ENCODE data around the gene RBKS. TPM values are rescaled to one million over a fixed set of nuclear protein-coding genes. Genes with fewer than 3 reads are reported as not detected.

Gene RBKS
- total and polyA plus RNA-seq, 2 of the 13 experiments (the other 11 are each of a cell fraction or from before 2014, with no cell fraction given) = 7.7 to 8.3 TPM

DNA sequence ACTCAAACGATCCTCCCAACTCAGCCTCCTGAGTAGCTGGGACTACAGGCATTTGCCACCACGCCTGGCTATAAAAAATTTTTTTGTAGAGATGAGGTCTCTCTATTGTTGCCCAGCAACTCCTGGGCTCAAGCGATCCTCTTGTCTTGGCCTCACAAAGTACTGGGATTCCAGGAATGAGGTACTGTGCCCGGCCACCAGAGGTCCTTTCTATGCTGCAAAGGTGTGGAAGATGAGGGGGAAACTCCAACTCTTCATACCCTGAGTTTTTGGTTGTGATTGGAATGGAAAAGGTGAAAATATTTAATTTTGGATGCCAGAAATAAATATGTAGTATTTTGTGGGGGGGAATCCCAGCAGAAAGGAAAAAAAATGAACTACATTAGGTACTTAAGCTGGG, 82.7 kb downstream of the RBKS start (continued):
- TF ChIP-seq, protein P1, sequence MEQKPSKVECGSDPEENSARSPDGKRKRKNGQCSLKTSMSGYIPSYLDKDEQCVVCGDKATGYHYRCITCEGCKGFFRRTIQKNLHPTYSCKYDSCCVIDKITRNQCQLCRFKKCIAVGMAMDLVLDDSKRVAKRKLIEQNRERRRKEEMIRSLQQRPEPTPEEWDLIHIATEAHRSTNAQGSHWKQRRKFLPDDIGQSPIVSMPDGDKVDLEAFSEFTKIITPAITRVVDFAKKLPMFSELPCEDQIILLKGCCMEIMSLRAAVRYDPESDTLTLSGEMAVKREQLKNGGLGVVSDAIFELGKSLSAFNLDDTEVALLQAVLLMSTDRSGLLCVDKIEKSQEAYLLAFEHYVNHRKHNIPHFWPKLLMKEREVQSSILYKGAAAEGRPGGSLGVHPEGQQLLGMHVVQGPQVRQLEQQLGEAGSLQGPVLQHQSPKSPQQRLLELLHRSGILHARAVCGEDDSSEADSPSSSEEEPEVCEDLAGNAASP (CRISPR knock-in tag; IDR thresholded peaks at IDR 0.05; ENCODE audit: borderline replicate concordance) = no peak

DNA sequence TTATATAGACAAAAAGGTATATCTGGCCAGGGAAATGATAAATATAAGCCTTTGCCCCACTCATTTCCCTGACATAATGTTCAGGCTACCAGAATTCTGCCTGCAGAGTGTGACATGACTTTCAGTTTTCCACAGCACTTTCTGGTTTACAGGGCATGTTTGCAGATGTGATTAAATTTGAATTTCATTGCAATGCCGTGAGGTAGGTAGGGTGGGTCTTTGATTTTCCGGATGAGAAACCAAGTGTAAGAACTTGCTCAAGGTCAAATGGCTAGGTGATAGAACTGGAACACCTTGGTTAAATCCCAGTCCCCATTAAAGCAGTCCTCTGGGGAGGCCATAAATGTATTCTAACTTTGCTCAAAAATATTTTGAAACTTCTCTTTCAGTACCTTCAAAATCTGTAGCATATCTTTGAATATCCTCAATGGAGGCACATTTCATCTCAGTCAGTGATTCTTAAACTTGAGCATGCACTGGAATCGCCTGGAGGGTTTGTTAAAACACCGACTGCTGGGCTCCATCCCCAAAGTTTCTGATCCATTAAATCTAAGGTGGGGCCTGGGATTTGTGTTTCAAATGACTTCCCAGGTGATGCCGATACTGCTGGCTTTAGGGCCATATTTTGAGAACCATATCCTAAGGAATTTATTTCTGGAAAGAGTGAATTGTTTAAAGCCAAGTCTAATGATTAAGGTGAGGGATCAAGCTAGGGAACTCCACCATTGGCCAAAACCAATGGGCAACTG, 83.7 kb downstream of the RBKS start:
- no peak overlapping the region for H3K27ac ChIP-seq (ENCODE audit: extremely low read length, insufficient read depth, low read length)
- H3K9ac ChIP-seq (ENCODE audit: insufficient read depth, low read depth, low read length) = no peak overlapping the region
- 87% methylated on average over 5 of the region's 5 CpGs for WGBS (ENCODE audit: low lambda C conversion rate)
- no peak overlapping the region for H2AFZ ChIP-seq (ENCODE audit: low read length)
- no peak overlapping the region for H3K4me3 ChIP-seq (replicated peaks in 1 of 3; ENCODE audit: insufficient read depth in 1 of 3, low read depth in 2 of 3, low read length in 3 of 3)
- no TSS peak for BruUV-seq (replicated peaks)
- no peak overlapping the region for H3K4me2 ChIP-seq (ENCODE audit: low read depth, low read length)
- TF ChIP-seq IKZF1 (IDR thresholded peaks at IDR 0.05) (no peak), BHLHE40 (IDR thresholded peaks at IDR 0.05; ENCODE audit: low read length) (no peak), NFIB (CRISPR knock-in tag; IDR thresholded peaks at IDR 0.05; ENCODE audit: borderline replicate concordance) (no peak), SIN3B (IDR thresholded peaks at IDR 0.05; ENCODE audit: low read length) (no peak), CBX5 (CRISPR knock-in tag; IDR thresholded peaks at IDR 0.05; ENCODE audit: borderline replicate concordance) (no peak), HMGA1 (CRISPR knock-in tag; conservative IDR thresholded peaks at IDR 0.05) (no peak), TAF1 (CRISPR knock-in tag; IDR thresholded peaks at IDR 0.05) (no peak)
- POLR2A ChIA-PET = no interaction called here
- H4K20me1 ChIP-seq (ENCODE audit: insufficient read depth, low read length) = no peaks in the 10 kb centered on the region
- ATAC-seq = no peak
- no peak for DNase-seq (ENCODE audit: low spot score)
- H3K4me1 ChIP-seq (ENCODE audit: insufficient read depth, low read length) = peaks cover 15% of the 10 kb centered on the region
- no peaks in the 10 kb centered on the region for H3K36me3 ChIP-seq (replicated peaks in 1 of 2; ENCODE audit: control insufficient read depth in 1 of 2, insufficient read depth in 2 of 2, low read length in 2 of 2)
- no peaks in the 10 kb centered on the region for H3K27me3 ChIP-seq (ENCODE audit: control insufficient read depth in 1 of 2, insufficient read depth in 2 of 2, low read length in 2 of 2)
- CTCF ChIA-PET (ENCODE audit: low intra/inter-chr PET ratio, low total read pairs) = interaction anchor here (0.6 kb wide), 1 partner anchor 646 kb away, joined by 3 read pairs; no protein-coding TSS in a partner anchor
- H3K79me2 ChIP-seq (ENCODE audit: insufficient read depth, low read length) = no peaks in the 10 kb centered on the region
- no peak for FAIRE-seq
- no peaks in the 10 kb centered on the region for H3K9me3 ChIP-seq (ENCODE audit: low read length)
- intact Hi-C loops (cut with micrococcal nuclease; ENCODE audit: unreplicated experiment) = loop anchor here (1.0 to 10.0 kb wide), 3 partner anchors 198 to 646 kb away; no protein-coding TSS in a partner anchor
- in situ Hi-C loops (cut with HindIII; ENCODE audit: extremely low pct_ligation_motif_present, low pct_unique_long_range_greater_than_20kb) = no loop called here

All from HepG2 (cell line).